ENCODE data around the gene RMND5B.
A peak's percentile ranks its signal among the peaks of the same experiment; 100 is the strongest.

Gene RMND5B

GRCh38 chr5:178116143-178116885 is 14.5 kb upstream of the RMND5B start:
- H3K4me3 ChIP-seq (ENCODE audit: low read depth, low read length), result no peak overlapping the region
- TF ChIP-seq CTCF (IDR thresholded peaks at IDR 0.05; ENCODE audit: low read depth, low read length, missing control alignments), result no peak
- in situ Hi-C loops (cut with HindIII; ENCODE audit: low sequenced_read_pairs), result no loop called here
- no peak for DNase-seq (ENCODE audit: low read depth)

GRCh38 chr5:178117923-178118701 is 12.7 kb upstream of the RMND5B start:
- no peak for DNase-seq (ENCODE audit: low read depth)
- no peak overlapping the region for H3K4me3 ChIP-seq (ENCODE audit: low read depth, low read length)
- in situ Hi-C loops (cut with HindIII; ENCODE audit: low sequenced_read_pairs), result no loop called here
- TF ChIP-seq CTCF (IDR thresholded peaks at IDR 0.05; ENCODE audit: low read depth, low read length, missing control alignments), result no peak

- no peak overlapping the region for H3K4me3 ChIP-seq (ENCODE audit: low read depth, low read length)
- in situ Hi-C loops (cut with HindIII; ENCODE audit: low sequenced_read_pairs), result no loop called here
- no peak for TF ChIP-seq CTCF (IDR thresholded peaks at IDR 0.05; ENCODE audit: low read depth, low read length, missing control alignments)
- no peak for DNase-seq (ENCODE audit: low read depth)
These were observed 10.8 kb upstream of the RMND5B start for GRCh38 chr5:178119915-178120606.

- no peak overlapping the region for H3K4me3 ChIP-seq (ENCODE audit: low read depth, low read length)
- TF ChIP-seq CTCF (IDR thresholded peaks at IDR 0.05; ENCODE audit: low read depth, low read length, missing control alignments), result peak; percentile 42
- DNase-seq (ENCODE audit: low read depth), result peak; percentile 33
- in situ Hi-C loops (cut with HindIII; ENCODE audit: low sequenced_read_pairs), result no loop called here
These were observed 10.0 kb upstream of the RMND5B start for GRCh38 chr5:178120607-178121357.

DNA sequence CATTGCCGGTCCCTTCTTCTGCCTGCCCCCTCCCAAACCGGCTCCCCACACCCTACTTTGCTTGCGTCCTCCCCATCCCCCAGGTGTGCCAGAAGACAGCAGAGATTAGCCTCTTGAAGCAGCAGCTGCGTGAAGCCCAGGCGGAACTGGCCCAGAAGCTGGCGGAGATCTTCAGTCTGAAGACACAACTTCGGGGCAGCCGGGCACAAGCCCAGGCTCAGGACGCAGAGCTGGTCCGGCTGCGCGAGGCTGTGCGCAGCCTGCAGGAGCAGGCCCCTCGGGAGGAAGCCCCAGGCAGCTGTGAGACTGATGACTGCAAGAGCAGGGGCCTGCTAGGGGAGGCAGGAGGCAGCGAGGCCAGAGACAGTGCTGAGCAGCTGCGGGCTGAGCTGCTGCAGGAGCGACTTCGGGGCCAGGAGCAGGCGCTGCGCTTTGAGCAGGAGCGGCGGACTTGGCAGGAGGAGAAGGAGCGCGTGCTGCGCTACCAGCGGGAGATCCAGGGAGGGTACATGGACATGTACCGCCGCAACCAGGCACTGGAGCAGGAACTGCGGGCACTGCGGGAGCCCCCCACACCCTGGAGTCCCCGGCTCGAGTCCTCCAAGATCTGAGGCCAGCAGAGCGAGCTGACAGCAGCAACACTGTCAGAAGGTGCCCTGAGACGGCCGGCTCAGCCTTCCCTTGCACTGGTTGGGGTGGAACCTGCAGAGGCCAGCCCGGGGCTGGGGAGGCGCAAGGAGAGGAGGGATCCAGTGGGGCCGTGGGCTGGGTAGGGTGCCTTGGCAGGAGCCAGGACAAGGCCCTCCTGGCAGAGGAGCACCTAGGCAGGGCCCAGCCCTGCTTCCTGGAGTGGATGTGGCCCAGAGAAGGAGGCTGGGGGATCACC is 9.2 kb upstream of the RMND5B start:
- no peak for DNase-seq (ENCODE audit: low read depth)
- H3K4me3 ChIP-seq (ENCODE audit: low read depth, low read length), result no peak overlapping the region
- TF ChIP-seq CTCF (IDR thresholded peaks at IDR 0.05; ENCODE audit: low read depth, low read length, missing control alignments), result no peak
- in situ Hi-C loops (cut with HindIII; ENCODE audit: low sequenced_read_pairs), result no loop called here

Data from astrocyte of the cerebellum (primary cell).